ENCODE measurements around the gene HSBP1L1.
"Not testable (repeated sequence)": the region's sequence is repeated elsewhere in the genome, so short reads cannot be mapped to it uniquely, and the experiment has no call there.

HSBP1L1 gene

DNA sequence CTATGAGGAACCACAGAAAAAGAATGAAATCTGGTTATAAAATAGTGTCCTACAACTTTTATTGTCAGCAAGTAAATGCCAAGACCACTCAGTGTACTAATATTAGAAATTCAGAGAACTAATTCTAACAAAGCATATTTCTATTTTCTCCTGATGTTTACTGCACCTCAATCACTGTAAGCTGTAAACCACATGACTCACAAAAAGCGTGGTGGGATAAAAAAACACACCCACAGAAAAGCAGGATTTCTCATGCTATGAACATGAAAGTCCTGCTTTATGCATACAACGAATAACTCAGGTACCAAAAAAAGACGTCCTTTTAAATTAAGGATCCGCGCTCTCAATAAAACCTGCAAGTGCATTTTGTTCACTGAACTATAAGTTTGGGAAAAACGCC, 23.1 kb downstream of the HSBP1L1 start:
- WGBS (ENCODE audit: insufficient coverage, insufficient read length): no CpG with 5 or more reads among the region's 6 CpGs

GRCh38 chr18:79988071-79988450, 23.6 kb downstream of the HSBP1L1 start:
- no peak overlapping the region for H3K27ac ChIP-seq (ENCODE audit: low read length)
- no peaks in the 10 kb centered on the region for H3K9me3 ChIP-seq (ENCODE audit: control insufficient read depth, insufficient read depth, low read length)
- no peaks in the 10 kb centered on the region for H3K4me1 ChIP-seq (ENCODE audit: control insufficient read depth, insufficient read depth, low read length)
- H3K4me3 ChIP-seq (ENCODE audit: low read length): peak overlapping the region; percentile 90
- no CpG with 5 or more reads among the region's 48 CpGs for WGBS (ENCODE audit: insufficient coverage, insufficient read length)
- DNase-seq (ENCODE audit: low read depth, low spot score): no peak
- H3K36me3 ChIP-seq (ENCODE audit: control insufficient read depth, insufficient read depth, low read length): peaks cover 2% of the 10 kb centered on the region; the same call in 1 of the 2 replicates
- H3K27me3 ChIP-seq (ENCODE audit: control insufficient read depth, insufficient read depth, low read length): no peaks in the 10 kb centered on the region

More for the DNA sequence above, 23.1 kb downstream of the HSBP1L1 start:
- no peak for DNase-seq (ENCODE audit: low read depth, low spot score)
- H3K27me3 ChIP-seq (ENCODE audit: control insufficient read depth, insufficient read depth, low read length): no peaks in the 10 kb centered on the region
- no peak overlapping the region for H3K27ac ChIP-seq (ENCODE audit: low read length)
- no peaks in the 10 kb centered on the region for H3K4me1 ChIP-seq (ENCODE audit: control insufficient read depth, insufficient read depth, low read length)
- H3K4me3 ChIP-seq (ENCODE audit: low read length): peak overlapping the region; percentile 90; the same call in 1 of the 2 replicates
- peaks cover 2% of the 10 kb centered on the region; the same call in 1 of the 2 replicates for H3K36me3 ChIP-seq (ENCODE audit: control insufficient read depth, insufficient read depth, low read length)
- H3K9me3 ChIP-seq (ENCODE audit: control insufficient read depth, insufficient read depth, low read length): no peaks in the 10 kb centered on the region

- no peaks in the 10 kb centered on the region for H3K27me3 ChIP-seq (ENCODE audit: control insufficient read depth, insufficient read depth, low read length)
- no CpG with 5 or more reads among the region's 71 CpGs for WGBS (ENCODE audit: insufficient coverage, insufficient read length)
- H3K27ac ChIP-seq (ENCODE audit: low read length): no peak within 1 kb of the TSS
These were observed 24.2 kb downstream of the HSBP1L1 start, which contains the start of gene TXNL4A for GRCh38 chr18:79988451-79989194. TXNL4A (minus strand) TSS chr18:79988563; CDS start chr18:79988392, 171 bp downstream.

GRCh38 chr18:79989195-79989497, 24.7 kb downstream of the HSBP1L1 start:
- H3K4me3 ChIP-seq (ENCODE audit: low read length): peak overlapping the region; percentile 6; the same call in 1 of the 2 replicates
- peaks cover 2% of the 10 kb centered on the region; the same call in 1 of the 2 replicates for H3K36me3 ChIP-seq (ENCODE audit: control insufficient read depth, insufficient read depth, low read length)
- WGBS (ENCODE audit: insufficient coverage, insufficient read length): no CpG with 5 or more reads among the region's 14 CpGs
- H3K27me3 ChIP-seq (ENCODE audit: control insufficient read depth, insufficient read depth, low read length): no peaks in the 10 kb centered on the region
- no peaks in the 10 kb centered on the region for H3K9me3 ChIP-seq (ENCODE audit: control insufficient read depth, insufficient read depth, low read length)
- H3K4me1 ChIP-seq (ENCODE audit: control insufficient read depth, insufficient read depth, low read length): no peaks in the 10 kb centered on the region; the same call in 1 of the 2 replicates
- no peak for DNase-seq (ENCODE audit: low read depth, low spot score)
- no peak overlapping the region for H3K27ac ChIP-seq (ENCODE audit: low read length)

More at GRCh38 chr18:79988451-79989194, 24.2 kb downstream of the HSBP1L1 start, which contains the start of gene TXNL4A:
- peak; percentile 78 for DNase-seq (ENCODE audit: low read depth, low spot score)
- no peaks in the 10 kb centered on the region for H3K9me3 ChIP-seq (ENCODE audit: control insufficient read depth, insufficient read depth, low read length)
- no peaks in the 10 kb centered on the region; the same call in 1 of the 2 replicates for H3K4me1 ChIP-seq (ENCODE audit: control insufficient read depth, insufficient read depth, low read length)
- H3K4me3 ChIP-seq (ENCODE audit: low read length): peak within 1 kb of the TSS; percentile 90
- H3K36me3 ChIP-seq (ENCODE audit: control insufficient read depth, insufficient read depth, low read length): peaks cover 2% of the 10 kb centered on the region; the same call in 1 of the 2 replicates

- no CpG with 5 or more reads among the region's 2 CpGs for whole genome bisulfite sequencing (ENCODE audit: insufficient coverage, insufficient read length)
- no peak overlapping the region for H3K27ac ChIP-seq (ENCODE audit: low read length)
- DNase-seq (ENCODE audit: low read depth, low spot score): no peak
These were observed 27.1 kb downstream of the HSBP1L1 start for GRCh38 chr18:79991494-79991893.

GRCh38 chr18:79999701-80000100, 35.3 kb downstream of the HSBP1L1 start:
- H3K36me3 ChIP-seq (ENCODE audit: control insufficient read depth, insufficient read depth, low read length); H3K4me3 ChIP-seq (ENCODE audit: low read length); H3K4me1 ChIP-seq (ENCODE audit: control insufficient read depth, insufficient read depth, low read length); H3K9me3 ChIP-seq (ENCODE audit: control insufficient read depth, insufficient read depth, low read length); H3K27ac ChIP-seq (ENCODE audit: low read length); DNase-seq (ENCODE audit: low read depth, low spot score); H3K27me3 ChIP-seq (ENCODE audit: control insufficient read depth, insufficient read depth, low read length): not testable (repeated sequence)
- WGBS (ENCODE audit: insufficient coverage, insufficient read length): no CpG with 5 or more reads among the region's 2 CpGs

More at GRCh38 chr18:79991494-79991893, 27.1 kb downstream of the HSBP1L1 start:
- Histone ChIP-seq H3K27me3 (ENCODE audit: control insufficient read depth, insufficient read depth, low read length) (no peaks in the 10 kb centered on the region), H3K36me3 (ENCODE audit: control insufficient read depth, insufficient read depth, low read length) (no peaks in the 10 kb centered on the region; the same call in 1 of the 2 replicates), H3K4me3 (ENCODE audit: low read length) (no peak overlapping the region), H3K9me3 (ENCODE audit: control insufficient read depth, insufficient read depth, low read length) (no peaks in the 10 kb centered on the region), H3K4me1 (ENCODE audit: control insufficient read depth, insufficient read depth, low read length) (no peaks in the 10 kb centered on the region; the same call in 1 of the 2 replicates)

DNA sequence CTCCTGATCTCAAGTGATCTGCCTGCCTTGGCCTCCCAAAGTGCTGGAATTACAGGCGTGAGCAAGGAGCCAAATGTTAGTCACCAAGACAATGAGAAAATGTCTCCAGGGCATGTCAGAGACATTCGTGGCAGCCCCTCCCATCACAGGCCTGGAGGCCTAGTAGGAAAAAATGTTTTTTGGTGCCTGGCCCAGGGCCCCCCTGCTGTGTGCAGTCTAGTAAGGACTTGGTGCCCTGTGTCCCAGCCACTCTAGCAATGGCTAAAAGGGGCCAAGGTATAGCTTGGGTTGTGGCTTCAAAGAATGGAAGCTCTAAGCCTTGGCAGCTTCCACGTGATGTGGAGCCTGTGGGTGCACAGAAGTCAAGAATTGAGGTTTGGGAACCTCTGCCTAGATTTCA, 36.4 kb downstream of the HSBP1L1 start:
- H3K27me3 ChIP-seq (ENCODE audit: control insufficient read depth, insufficient read depth, low read length): no peaks in the 10 kb centered on the region
- DNase-seq (ENCODE audit: low read depth, low spot score): no peak
- H3K36me3 ChIP-seq (ENCODE audit: control insufficient read depth, insufficient read depth, low read length): no peaks in the 10 kb centered on the region
- no peaks in the 10 kb centered on the region for H3K4me1 ChIP-seq (ENCODE audit: control insufficient read depth, insufficient read depth, low read length)
- no peak overlapping the region for H3K4me3 ChIP-seq (ENCODE audit: low read length)
- no peak overlapping the region for H3K27ac ChIP-seq (ENCODE audit: low read length)
- peaks cover 3% of the 10 kb centered on the region; the same call in 1 of the 2 replicates for H3K9me3 ChIP-seq (ENCODE audit: control insufficient read depth, insufficient read depth, low read length)
- WGBS (ENCODE audit: insufficient coverage, insufficient read length): no CpG with 5 or more reads among the region's 3 CpGs

GRCh38 chr18:80002468-80002867, 38.0 kb downstream of the HSBP1L1 start:
- H3K4me1 ChIP-seq (ENCODE audit: control insufficient read depth, insufficient read depth, low read length): no peaks in the 10 kb centered on the region
- WGBS (ENCODE audit: insufficient coverage, insufficient read length): no CpG with 5 or more reads among the region's 5 CpGs
- no peaks in the 10 kb centered on the region for H3K36me3 ChIP-seq (ENCODE audit: control insufficient read depth, insufficient read depth, low read length)
- no peak overlapping the region for H3K4me3 ChIP-seq (ENCODE audit: low read length)
- peaks cover 3% of the 10 kb centered on the region; the same call in 1 of the 2 replicates for H3K9me3 ChIP-seq (ENCODE audit: control insufficient read depth, insufficient read depth, low read length)
- no peak overlapping the region for H3K27ac ChIP-seq (ENCODE audit: low read length)
- H3K27me3 ChIP-seq (ENCODE audit: control insufficient read depth, insufficient read depth, low read length): no peaks in the 10 kb centered on the region
- DNase-seq (ENCODE audit: low read depth, low spot score): no peak

DNA sequence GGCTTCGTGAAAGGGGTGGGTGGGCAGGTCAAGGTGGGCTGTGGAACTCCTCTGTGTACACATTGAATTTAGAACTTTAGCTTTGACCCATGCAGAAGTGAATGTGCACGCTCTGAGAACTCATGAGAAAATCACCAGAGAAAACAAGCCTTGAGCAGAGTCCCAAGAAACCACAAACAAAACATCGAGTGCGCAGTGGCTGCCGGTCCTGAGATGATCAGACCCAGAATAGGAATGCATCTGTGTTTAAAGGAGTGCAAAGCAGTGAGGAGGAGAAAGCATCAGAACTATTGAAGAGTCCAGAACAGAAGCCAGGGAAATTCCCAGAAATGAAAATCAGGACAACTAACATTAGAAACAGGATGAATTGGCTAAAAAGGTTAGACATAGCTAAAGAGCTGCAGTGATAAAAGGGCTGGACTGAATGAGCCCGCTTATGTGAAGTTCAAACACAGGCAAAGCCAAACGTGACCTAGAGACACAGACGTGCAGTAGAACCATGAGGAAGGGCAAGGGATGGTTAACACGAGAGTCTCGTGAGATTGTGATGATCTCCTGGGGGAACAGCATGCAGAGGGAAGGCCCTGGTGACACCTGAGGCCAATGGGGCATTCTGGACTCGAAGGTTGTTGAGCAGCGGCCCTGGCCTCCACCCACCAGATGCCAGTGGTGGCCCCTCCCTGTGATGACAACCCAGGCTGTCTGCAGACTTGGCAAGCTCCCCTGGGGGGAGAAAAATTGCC, 40.3 kb downstream of the HSBP1L1 start:
- Histone ChIP-seq H3K27ac (ENCODE audit: low read length) (no peak overlapping the region), H3K36me3 (ENCODE audit: control insufficient read depth, insufficient read depth, low read length) (no peaks in the 10 kb centered on the region), H3K9me3 (ENCODE audit: control insufficient read depth, insufficient read depth, low read length) (peaks cover 3% of the 10 kb centered on the region; the same call in 1 of the 2 replicates), H3K4me3 (ENCODE audit: low read length) (no peak overlapping the region), H3K27me3 (ENCODE audit: control insufficient read depth, insufficient read depth, low read length) (no peaks in the 10 kb centered on the region), H3K4me1 (ENCODE audit: control insufficient read depth, insufficient read depth, low read length) (no peaks in the 10 kb centered on the region)
- WGBS (ENCODE audit: insufficient coverage, insufficient read length): no CpG with 5 or more reads among the region's 12 CpGs
- DNase-seq (ENCODE audit: low read depth, low spot score): no peak

DNA sequence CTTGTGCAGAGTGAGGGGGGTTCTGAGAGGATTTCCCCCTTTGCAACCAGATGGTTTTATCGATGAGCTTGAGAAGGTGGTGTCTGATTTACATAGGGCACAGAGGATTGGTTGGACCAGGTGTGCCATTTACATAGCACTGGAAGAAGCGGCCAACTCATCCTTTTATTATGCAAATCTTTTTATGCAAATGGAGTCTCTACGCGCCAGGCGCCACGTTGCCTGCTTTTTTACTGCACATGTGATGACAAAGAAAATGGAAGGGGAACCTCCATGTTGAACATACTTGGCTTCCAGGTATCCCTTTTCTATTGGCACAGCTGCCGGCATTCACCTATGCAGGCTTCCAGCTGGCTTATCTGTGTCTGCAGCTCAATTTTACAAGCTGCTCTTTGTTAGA, 42.3 kb downstream of the HSBP1L1 start:
- WGBS (ENCODE audit: insufficient coverage, insufficient read length): no CpG with 5 or more reads among the region's 7 CpGs

More for the DNA sequence above, 42.3 kb downstream of the HSBP1L1 start:
- H3K4me3 ChIP-seq (ENCODE audit: low read length): no peak overlapping the region
- H3K27me3 ChIP-seq (ENCODE audit: control insufficient read depth, insufficient read depth, low read length): no peaks in the 10 kb centered on the region
- no peaks in the 10 kb centered on the region for H3K4me1 ChIP-seq (ENCODE audit: control insufficient read depth, insufficient read depth, low read length)
- DNase-seq (ENCODE audit: low read depth, low spot score): no peak
- no peaks in the 10 kb centered on the region for H3K9me3 ChIP-seq (ENCODE audit: control insufficient read depth, insufficient read depth, low read length)
- H3K27ac ChIP-seq (ENCODE audit: low read length): no peak overlapping the region
- no peaks in the 10 kb centered on the region for H3K36me3 ChIP-seq (ENCODE audit: control insufficient read depth, insufficient read depth, low read length)
